Nephron (organoid): Measurements from ENCODE around the gene SYS1.

ENCODE experiments used
- H3K27ac Mint-ChIP-seq, 3 experiments: 2 replicates each; pipeline ENCODE4 v1.8.0; 2020; ENCODE audit warnings: mixed read lengths in 3 of 3, mild to moderate bottlenecking in 2 of 3, moderate library complexity in 1 of 3
- H3K27me3 Mint-ChIP-seq: 2 replicates; pipeline ENCODE4 v1.8.0; 2021; ENCODE audit warnings: low read depth, mild to moderate bottlenecking, moderate library complexity, mixed read lengths
- H3K36me3 Mint-ChIP-seq: 2 replicates; pipeline ENCODE4 v1.8.0; 2020; ENCODE audit warnings: low read depth, mixed read lengths
- H3K4me1 Mint-ChIP-seq: 2 replicates; pipeline ENCODE4 v1.8.0; 2020; ENCODE audit warnings: mixed read lengths
- H3K4me3 Mint-ChIP-seq, 3 experiments: 2 replicates each; pipeline ENCODE4 v1.8.0; 2020; ENCODE audit warnings: mild to moderate bottlenecking in 3 of 3, mixed read lengths in 3 of 3, moderate library complexity in 2 of 3
- H3K9me3 Mint-ChIP-seq: 2 replicates; pipeline ENCODE4 v1.8.0; 2020; ENCODE audit warnings: mixed read lengths
- CTCF ChIP-seq, 3 experiments: fragments of 200-600 bp; sonication (generic); IDR thresholded peaks; one replicate each; pipeline ENCODE4 v1.5.0; 2021; ENCODE audit warnings: antibody characterized with exemption in 3 of 3; ENCODE audit not compliant: unreplicated experiment in 3 of 3

Gene SYS1

DNA sequence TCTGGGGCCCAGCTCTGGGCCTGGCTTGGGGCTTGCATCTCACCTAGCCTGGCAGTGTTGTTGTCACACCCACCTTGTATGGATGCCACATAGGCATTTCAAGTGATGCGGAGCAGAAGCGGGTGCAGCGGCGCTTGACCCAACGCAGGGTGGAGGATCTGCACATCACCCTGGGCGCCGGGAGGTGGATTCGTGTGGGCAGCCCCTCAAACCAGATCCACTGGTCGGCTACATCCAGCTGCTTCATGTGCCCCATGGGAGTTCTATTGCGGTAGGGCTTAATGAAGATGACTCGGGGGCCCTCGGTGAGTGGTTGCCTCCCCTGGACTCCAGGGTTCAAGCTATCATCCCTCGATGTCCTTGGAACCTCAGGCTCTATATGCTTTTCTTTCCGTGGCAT, 12.0 kb downstream of the SYS1 start:
- peaks cover 4% of the 10 kb centered on the region for H3K36me3 Mint-ChIP-seq
- no peak for TF ChIP-seq CTCF (IDR thresholded peaks at IDR 0.05; ENCODE audit: unreplicated experiment in 3 of 3)
- H3K27me3 Mint-ChIP-seq = peaks cover 7% of the 10 kb centered on the region
- no peaks in the 10 kb centered on the region for H3K9me3 Mint-ChIP-seq
- H3K27ac Mint-ChIP-seq = peak overlapping the region; percentile 36 to 98 (median 54)
- no peak overlapping the region for H3K4me3 Mint-ChIP-seq
- H3K4me1 Mint-ChIP-seq = peaks cover 4% of the 10 kb centered on the region

DNA sequence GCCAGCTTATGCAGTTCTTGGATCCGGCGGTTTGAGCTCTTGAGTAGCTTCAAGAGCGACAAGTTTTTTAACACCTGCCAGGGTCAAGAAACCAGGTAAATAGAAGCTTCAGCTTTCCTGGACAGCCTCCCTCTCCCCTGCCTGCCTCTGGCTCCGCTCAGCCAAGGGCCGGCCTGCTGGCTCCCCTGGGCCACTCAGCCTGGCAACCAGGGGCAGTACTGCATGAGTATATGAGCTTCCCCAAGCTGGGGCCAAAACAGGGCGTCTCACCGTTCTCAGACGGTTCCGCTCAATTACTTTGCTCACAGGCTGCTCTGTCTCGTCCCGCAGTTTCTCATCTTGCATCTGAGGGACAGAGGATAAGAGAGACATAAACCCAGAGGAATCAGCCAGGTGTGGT, 14.3 kb downstream of the SYS1 start:
- H3K27me3 Mint-ChIP-seq = peaks cover 7% of the 10 kb centered on the region

DNA sequence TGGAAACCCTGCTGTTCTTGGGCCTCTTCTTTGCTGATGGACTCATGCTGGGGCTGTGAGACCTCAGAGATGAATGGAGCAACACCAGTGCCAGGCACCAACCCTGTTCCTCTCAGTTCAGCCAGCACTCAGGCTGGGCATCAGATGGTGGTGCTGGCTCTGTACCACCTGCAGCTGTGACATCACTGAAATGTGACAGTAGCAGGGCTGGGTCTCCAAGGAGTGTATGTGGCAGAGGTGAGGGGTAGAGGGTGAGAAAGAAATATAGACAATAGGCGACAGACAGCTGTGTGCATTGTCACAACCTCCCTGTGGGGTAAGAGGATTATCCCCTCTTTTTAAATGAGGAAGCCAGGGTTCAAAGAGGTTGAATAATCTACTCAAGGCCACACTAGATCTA, 15.2 kb downstream of the SYS1 start, which contains the start of gene TP53TG5:
TP53TG5 (minus strand) TSS at position 135 of the 400 bp plus-strand sequence; CDS start at position 46, 89 bp downstream.
- H3K4me3 Mint-ChIP-seq = no peak within 1 kb of the TSS
- H3K27me3 Mint-ChIP-seq = peaks cover 7% of the 10 kb centered on the region
- peaks cover 9% of the 10 kb centered on the region for H3K36me3 Mint-ChIP-seq
- H3K27ac Mint-ChIP-seq = peak within 1 kb of the TSS; percentile 96 to 98 (median 96)
- peaks cover 4% of the 10 kb centered on the region for H3K4me1 Mint-ChIP-seq
- TF ChIP-seq CTCF (IDR thresholded peaks at IDR 0.05; ENCODE audit: unreplicated experiment in 3 of 3) = no peak
- H3K9me3 Mint-ChIP-seq = no peaks in the 10 kb centered on the region

More for the DNA sequence above, 14.3 kb downstream of the SYS1 start:
- Mint-ChIP-seq H3K4me3 (no peak overlapping the region), H3K36me3 (peaks cover 9% of the 10 kb centered on the region), H3K27ac (peak overlapping the region; percentile 96 to 98 (median 96)), H3K4me1 (peaks cover 4% of the 10 kb centered on the region), H3K9me3 (no peaks in the 10 kb centered on the region)
- no peak for TF ChIP-seq CTCF (IDR thresholded peaks at IDR 0.05; ENCODE audit: unreplicated experiment in 3 of 3)

- TF ChIP-seq CTCF (IDR thresholded peaks at IDR 0.05; ENCODE audit: unreplicated experiment in 3 of 3) = no peak
- Mint-ChIP-seq H3K9me3 (peaks cover 4% of the 10 kb centered on the region), H3K27ac (no peak overlapping the region), H3K27me3 (no peaks in the 10 kb centered on the region), H3K4me3 (no peak overlapping the region), H3K36me3 (peaks cover 10% of the 10 kb centered on the region), H3K4me1 (no peaks in the 10 kb centered on the region)
Measured at GRCh38 chr20:45387274-45387673, 24.3 kb downstream of the SYS1 start.

GRCh38 chr20:45390931-45391330, 28.0 kb downstream of the SYS1 start:
- Mint-ChIP-seq H3K27me3 (no peaks in the 10 kb centered on the region), H3K4me3 (no peak overlapping the region), H3K36me3 (peaks cover 16% of the 10 kb centered on the region), H3K4me1 (no peaks in the 10 kb centered on the region), H3K9me3 (peaks cover 4% of the 10 kb centered on the region), H3K27ac (no peak overlapping the region)
- TF ChIP-seq CTCF (IDR thresholded peaks at IDR 0.05; ENCODE audit: unreplicated experiment in 3 of 3) = no peak

GRCh38 chr20:45391559-45391958, 28.6 kb downstream of the SYS1 start:
- Mint-ChIP-seq H3K27me3 (no peaks in the 10 kb centered on the region), H3K4me1 (no peaks in the 10 kb centered on the region)
- TF ChIP-seq CTCF (IDR thresholded peaks at IDR 0.05; ENCODE audit: unreplicated experiment in 3 of 3) = no peak

More at GRCh38 chr20:45391559-45391958, 28.6 kb downstream of the SYS1 start:
- Mint-ChIP-seq H3K36me3 (peaks cover 16% of the 10 kb centered on the region), H3K4me3 (no peak overlapping the region), H3K9me3 (peaks cover 4% of the 10 kb centered on the region), H3K27ac (no peak overlapping the region)
